ENCODE measurements around the gene BORCS5. TPM values are rescaled to one million over a fixed set of nuclear protein-coding genes. Genes with fewer than 3 reads are reported as not detected.

The BORCS5 gene
- total RNA-seq, 1 donor from 2014 or later: 25.2 TPM

- no peak for TF ChIP-seq CTCF (IDR thresholded peaks at IDR 0.05; ENCODE audit: unreplicated experiment)
- Mint-ChIP-seq H3K27ac (no peak overlapping the region), H3K4me3 (ENCODE audit: low read depth) (no peak overlapping the region), H3K4me1 (ENCODE audit: low read depth) (peaks cover 3% of the 10 kb centered on the region), H3K36me3 (ENCODE audit: insufficient read depth) (peaks cover 4% of the 10 kb centered on the region), H3K9me3 (ENCODE audit: low read depth) (peaks cover 3% of the 10 kb centered on the region), H3K27me3 (no peaks in the 10 kb centered on the region)
- no peak for DNase-seq (ENCODE audit: low spot score, unreplicated experiment)
Observed at GRCh38 chr12:12453635-12454034, 96.8 kb downstream of the BORCS5 start.

GRCh38 chr12:12454315-12454714, 97.4 kb downstream of the BORCS5 start:
- H3K4me1 Mint-ChIP-seq (ENCODE audit: low read depth): peaks cover 3% of the 10 kb centered on the region
- TF ChIP-seq CTCF (IDR thresholded peaks at IDR 0.05; ENCODE audit: unreplicated experiment): no peak
- no peak for DNase-seq (ENCODE audit: low spot score, unreplicated experiment)
- H3K4me3 Mint-ChIP-seq (ENCODE audit: low read depth): no peak overlapping the region
- H3K9me3 Mint-ChIP-seq (ENCODE audit: low read depth): peaks cover 3% of the 10 kb centered on the region
- no peak overlapping the region for H3K27ac Mint-ChIP-seq
- no peaks in the 10 kb centered on the region for H3K27me3 Mint-ChIP-seq
- H3K36me3 Mint-ChIP-seq (ENCODE audit: insufficient read depth): peaks cover 4% of the 10 kb centered on the region

- H3K36me3 Mint-ChIP-seq (ENCODE audit: insufficient read depth): peaks cover 4% of the 10 kb centered on the region
- H3K27ac Mint-ChIP-seq: no peak overlapping the region
- H3K4me1 Mint-ChIP-seq (ENCODE audit: low read depth): no peaks in the 10 kb centered on the region
- H3K9me3 Mint-ChIP-seq (ENCODE audit: low read depth): peaks cover 3% of the 10 kb centered on the region
- no peak for TF ChIP-seq CTCF (IDR thresholded peaks at IDR 0.05; ENCODE audit: unreplicated experiment)
- DNase-seq (ENCODE audit: low spot score, unreplicated experiment): no peak
- H3K4me3 Mint-ChIP-seq (ENCODE audit: low read depth): no peak overlapping the region
- no peaks in the 10 kb centered on the region for H3K27me3 Mint-ChIP-seq
Observed at GRCh38 chr12:12456637-12457036, 99.8 kb downstream of the BORCS5 start.

- H3K36me3 Mint-ChIP-seq (ENCODE audit: insufficient read depth): peaks cover 7% of the 10 kb centered on the region
- H3K27me3 Mint-ChIP-seq: no peaks in the 10 kb centered on the region
- no peak for DNase-seq (ENCODE audit: low spot score, unreplicated experiment)
- peaks cover 3% of the 10 kb centered on the region for H3K9me3 Mint-ChIP-seq (ENCODE audit: low read depth)
- TF ChIP-seq CTCF (IDR thresholded peaks at IDR 0.05; ENCODE audit: unreplicated experiment): no peak
- no peaks in the 10 kb centered on the region for H3K4me1 Mint-ChIP-seq (ENCODE audit: low read depth)
- no peak overlapping the region for H3K4me3 Mint-ChIP-seq (ENCODE audit: low read depth)
- H3K27ac Mint-ChIP-seq: no peak overlapping the region
Observed at GRCh38 chr12:12460935-12461922, 104.4 kb downstream of the BORCS5 start.

- Mint-ChIP-seq H3K36me3 (ENCODE audit: insufficient read depth) (peaks cover 7% of the 10 kb centered on the region), H3K4me3 (ENCODE audit: low read depth) (no peak overlapping the region), H3K4me1 (ENCODE audit: low read depth) (no peaks in the 10 kb centered on the region), H3K27me3 (no peaks in the 10 kb centered on the region), H3K27ac (no peak overlapping the region), H3K9me3 (ENCODE audit: low read depth) (peaks cover 1% of the 10 kb centered on the region)
- TF ChIP-seq CTCF (IDR thresholded peaks at IDR 0.05; ENCODE audit: unreplicated experiment): no peak
- no peak for DNase-seq (ENCODE audit: low spot score, unreplicated experiment)
Observed at GRCh38 chr12:12461923-12462315, 105.0 kb downstream of the BORCS5 start.

All from progenitor cell of endocrine pancreas (in vitro differentiated cells).